Lower leg skin (tissue), 4 donors: ENCODE data around the gene THBS1. TPM values are rescaled to one million over a fixed set of nuclear protein-coding genes. Genes with fewer than 3 reads are reported as not detected.

Source experiments
- DNase-seq, 2 donors: peaks; one replicate each; pipeline ENCODE4 v3.0.0-alpha.2; 2019; ENCODE audit warnings: low spot score in 2 of 2
- H3K4me3 ChIP-seq: fragments of 200-600 bp; sonication (generic); 2 replicates; pipeline ENCODE4 v1.5.1; 2017; ENCODE audit warnings: mild to moderate bottlenecking, low read depth; ENCODE audit not compliant: poor library complexity, severe bottlenecking
- POLR2A ChIP-seq, 2 donors: fragments of 450-650 bp; IDR thresholded peaks; one replicate each; pipeline ENCODE4 v1.6.1; 2016 to 2017; ENCODE audit warnings: antibody characterized with exemption in 2 of 2, mild to moderate bottlenecking in 1 of 2, moderate library complexity in 1 of 2
- WGBS, 2 donors: methylation state at CpG; one replicate each; pipeline ENCODE4 v1.1.5; 2018; 5-methylcytosine and 5-hydroxymethylcytosine counted together
- intact Hi-C: fragments of 100-400 bp; cut with DNase I; formaldehyde crosslinking; loops from one replicate; pipeline ENCODE4 v1.15.0; 2023; ENCODE audit warnings: low total_unique reads
- total RNA-seq, 4 donors: library from RNA; depleted of rRNA; stranded (reverse); fragments of >200 nt; gene quantifications; one replicate each; pipeline ENCODE4 v1.1.0, GENCODE V29; 2016
- TF ChIP-seq, protein P1 (sequence below), 3 donors: fragments of 450-650 bp; IDR thresholded peaks; one replicate each; pipeline ENCODE4 v1.5.1; 2016; ENCODE audit warnings: antibody characterized with exemption in 3 of 3, mild to moderate bottlenecking in 3 of 3, moderate library complexity in 2 of 3

Gene THBS1
- total RNA-seq, 4 donors from 2014 or later: 84.7 to 158 (median 103) TPM

DNA sequence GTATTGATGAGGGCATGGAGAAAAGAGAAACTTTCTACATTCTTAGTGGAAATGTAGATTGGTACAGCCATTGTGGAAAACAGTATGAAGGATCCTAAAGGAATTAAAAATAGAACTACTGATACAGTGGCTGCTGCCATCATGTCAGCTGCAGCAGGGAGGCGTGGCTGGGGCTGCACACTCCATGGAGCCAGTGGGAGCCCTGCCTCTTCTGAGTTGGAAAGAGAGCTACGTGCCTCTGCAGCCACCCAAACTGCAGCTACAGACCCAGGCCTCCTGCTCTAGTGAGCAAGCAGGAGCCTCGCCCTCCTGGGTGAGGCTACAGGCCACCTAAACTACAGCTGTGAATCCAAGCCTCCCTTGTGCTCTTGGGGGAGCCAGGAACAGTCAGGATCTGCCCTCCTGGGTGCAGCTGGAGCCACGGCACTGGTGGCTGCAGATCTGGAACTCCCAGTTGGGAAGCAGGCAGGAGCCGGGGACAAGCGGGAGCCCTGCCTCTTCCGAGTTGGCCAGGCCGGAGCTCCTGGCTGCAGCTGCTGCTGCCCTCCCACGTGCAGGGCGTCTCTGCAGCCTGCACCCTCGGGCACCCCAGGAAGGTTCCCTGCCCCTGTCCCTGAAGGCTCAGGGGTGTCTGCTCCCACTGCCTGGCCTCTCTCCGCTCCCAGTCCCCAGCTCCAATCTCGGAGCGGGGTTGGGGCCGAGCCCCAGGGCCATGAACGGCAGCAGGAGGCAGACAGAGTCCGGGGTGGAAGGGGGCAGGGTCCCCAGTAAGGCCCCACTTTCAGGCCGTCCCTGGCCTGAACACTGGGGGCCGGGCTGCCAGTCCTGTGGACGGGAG is 64.5 kb downstream of the THBS1 start:
- no peak for TF ChIP-seq POLR2A (IDR thresholded peaks at IDR 0.05)
- TF ChIP-seq, protein P1, sequence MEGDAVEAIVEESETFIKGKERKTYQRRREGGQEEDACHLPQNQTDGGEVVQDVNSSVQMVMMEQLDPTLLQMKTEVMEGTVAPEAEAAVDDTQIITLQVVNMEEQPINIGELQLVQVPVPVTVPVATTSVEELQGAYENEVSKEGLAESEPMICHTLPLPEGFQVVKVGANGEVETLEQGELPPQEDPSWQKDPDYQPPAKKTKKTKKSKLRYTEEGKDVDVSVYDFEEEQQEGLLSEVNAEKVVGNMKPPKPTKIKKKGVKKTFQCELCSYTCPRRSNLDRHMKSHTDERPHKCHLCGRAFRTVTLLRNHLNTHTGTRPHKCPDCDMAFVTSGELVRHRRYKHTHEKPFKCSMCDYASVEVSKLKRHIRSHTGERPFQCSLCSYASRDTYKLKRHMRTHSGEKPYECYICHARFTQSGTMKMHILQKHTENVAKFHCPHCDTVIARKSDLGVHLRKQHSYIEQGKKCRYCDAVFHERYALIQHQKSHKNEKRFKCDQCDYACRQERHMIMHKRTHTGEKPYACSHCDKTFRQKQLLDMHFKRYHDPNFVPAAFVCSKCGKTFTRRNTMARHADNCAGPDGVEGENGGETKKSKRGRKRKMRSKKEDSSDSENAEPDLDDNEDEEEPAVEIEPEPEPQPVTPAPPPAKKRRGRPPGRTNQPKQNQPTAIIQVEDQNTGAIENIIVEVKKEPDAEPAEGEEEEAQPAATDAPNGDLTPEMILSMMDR (IDR thresholded peaks at IDR 0.05): no peak
- 70 to 80% methylated on average over 8 to 14 of the region's 20 CpGs for WGBS, 2 donors
- no peak for DNase-seq
- intact Hi-C loops: no loop called here
- no peak overlapping the region for H3K4me3 ChIP-seq

DNA sequence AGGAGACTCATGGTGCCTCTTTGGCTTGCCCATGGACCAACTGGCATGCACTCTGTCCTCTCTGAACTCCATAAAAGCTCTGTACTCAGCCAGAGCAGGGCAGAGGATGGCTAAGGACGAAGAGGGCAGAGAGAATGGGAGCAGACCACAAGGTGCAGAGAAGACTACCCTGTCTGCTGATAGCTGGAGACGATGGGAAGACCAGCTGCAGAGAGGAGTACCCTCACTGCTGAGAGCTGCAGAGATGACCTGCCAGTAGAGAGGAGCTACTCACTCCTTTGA is 65.0 kb downstream of the THBS1 start:
- no peak overlapping the region for H3K4me3 ChIP-seq
- intact Hi-C loops: no loop called here
- 100% methylated on average over 2 of the region's 2 CpGs for WGBS, 2 donors

DNA sequence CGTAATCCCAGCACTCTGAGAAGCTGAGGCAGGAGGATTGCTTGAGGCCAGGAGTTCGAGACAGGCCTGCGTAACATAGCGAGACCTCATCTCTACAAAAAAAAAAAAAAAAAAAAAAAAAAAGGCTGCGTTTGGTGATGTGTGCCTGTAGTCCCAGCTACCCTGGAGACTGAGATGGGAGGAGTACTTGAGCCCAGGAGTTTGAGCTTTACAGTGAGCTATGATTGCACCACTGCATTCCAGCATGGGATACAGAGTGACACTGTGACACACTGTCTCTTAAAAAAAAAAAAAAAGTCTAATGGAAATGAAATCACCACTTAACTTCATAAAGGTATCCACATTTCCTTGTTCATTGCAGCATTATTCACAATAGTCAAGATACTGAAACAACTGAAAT is 65.5 kb downstream of the THBS1 start:
- intact Hi-C loops: no loop called here
- WGBS, 2 donors: 98 to 99% methylated on average over 5 of the region's 5 CpGs
- TF ChIP-seq POLR2A (IDR thresholded peaks at IDR 0.05): no peak
- TF ChIP-seq, protein P1 (IDR thresholded peaks at IDR 0.05): no peak
- no peak for DNase-seq
- H3K4me3 ChIP-seq: no peak overlapping the region

More for the DNA sequence above, 65.0 kb downstream of the THBS1 start:
- no peak for DNase-seq
- TF ChIP-seq, protein P1 (IDR thresholded peaks at IDR 0.05): no peak
- no peak for TF ChIP-seq POLR2A (IDR thresholded peaks at IDR 0.05)

Other genes with a start within 250 kb of the THBS1 start
- under 1 TPM in 1 of 4 donors, not detected in 3; 0.17 TPM for gene FSIP1, start 201.8 kb downstream of the THBS1 start, total RNA-seq